GM10266 (cell line): ENCODE data around the gene HS6ST2.

ENCODE experiments used
- DNase-seq: peaks from one replicate; pipeline ENCODE4 v3.0.0; 2012; ENCODE audit errors: extremely low spot score
- TF ChIP-seq, protein P1 (sequence below): IDR thresholded peaks from 2 replicates; pipeline ENCODE4 v1.5.1; 2012; ENCODE audit warnings: mild to moderate bottlenecking, low read depth; ENCODE audit not compliant: control insufficient read depth, insufficient read depth; ENCODE audit errors: missing control alignments

The HS6ST2 gene

GRCh38 chrX:132791714-132792113, 166.7 kb downstream of the HS6ST2 start:
- no peak for DNase-seq
- TF ChIP-seq, protein P1, sequence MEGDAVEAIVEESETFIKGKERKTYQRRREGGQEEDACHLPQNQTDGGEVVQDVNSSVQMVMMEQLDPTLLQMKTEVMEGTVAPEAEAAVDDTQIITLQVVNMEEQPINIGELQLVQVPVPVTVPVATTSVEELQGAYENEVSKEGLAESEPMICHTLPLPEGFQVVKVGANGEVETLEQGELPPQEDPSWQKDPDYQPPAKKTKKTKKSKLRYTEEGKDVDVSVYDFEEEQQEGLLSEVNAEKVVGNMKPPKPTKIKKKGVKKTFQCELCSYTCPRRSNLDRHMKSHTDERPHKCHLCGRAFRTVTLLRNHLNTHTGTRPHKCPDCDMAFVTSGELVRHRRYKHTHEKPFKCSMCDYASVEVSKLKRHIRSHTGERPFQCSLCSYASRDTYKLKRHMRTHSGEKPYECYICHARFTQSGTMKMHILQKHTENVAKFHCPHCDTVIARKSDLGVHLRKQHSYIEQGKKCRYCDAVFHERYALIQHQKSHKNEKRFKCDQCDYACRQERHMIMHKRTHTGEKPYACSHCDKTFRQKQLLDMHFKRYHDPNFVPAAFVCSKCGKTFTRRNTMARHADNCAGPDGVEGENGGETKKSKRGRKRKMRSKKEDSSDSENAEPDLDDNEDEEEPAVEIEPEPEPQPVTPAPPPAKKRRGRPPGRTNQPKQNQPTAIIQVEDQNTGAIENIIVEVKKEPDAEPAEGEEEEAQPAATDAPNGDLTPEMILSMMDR = no peak

GRCh38 chrX:132790329-132790728, 168.1 kb downstream of the HS6ST2 start:
- TF ChIP-seq, protein P1 = no peak
- no peak for DNase-seq

- TF ChIP-seq, protein P1 = no peak
- no peak for DNase-seq
These were observed 172.2 kb downstream of the HS6ST2 start for GRCh38 chrX:132786217-132786616.

DNA sequence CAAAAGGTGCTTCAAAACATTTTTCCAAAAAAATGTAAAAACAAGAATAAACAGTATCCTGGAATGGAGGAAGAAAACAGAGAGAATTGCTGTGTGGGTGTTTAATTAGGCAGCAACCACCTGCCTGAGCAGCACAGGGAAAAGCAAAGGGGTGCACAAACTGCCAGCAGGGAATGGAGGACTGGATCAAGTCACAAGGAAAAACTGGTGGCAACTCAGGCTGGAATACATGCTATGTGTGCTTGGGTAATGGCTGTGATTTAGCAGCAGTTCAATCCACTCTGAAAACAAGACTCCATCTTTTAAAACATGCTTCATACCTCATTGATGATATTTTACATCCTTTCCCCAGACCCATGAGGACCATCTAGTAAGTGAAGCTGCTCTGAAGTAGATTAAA, 179.5 kb downstream of the HS6ST2 start:
- TF ChIP-seq, protein P1 = no peak
- no peak for DNase-seq

DNA sequence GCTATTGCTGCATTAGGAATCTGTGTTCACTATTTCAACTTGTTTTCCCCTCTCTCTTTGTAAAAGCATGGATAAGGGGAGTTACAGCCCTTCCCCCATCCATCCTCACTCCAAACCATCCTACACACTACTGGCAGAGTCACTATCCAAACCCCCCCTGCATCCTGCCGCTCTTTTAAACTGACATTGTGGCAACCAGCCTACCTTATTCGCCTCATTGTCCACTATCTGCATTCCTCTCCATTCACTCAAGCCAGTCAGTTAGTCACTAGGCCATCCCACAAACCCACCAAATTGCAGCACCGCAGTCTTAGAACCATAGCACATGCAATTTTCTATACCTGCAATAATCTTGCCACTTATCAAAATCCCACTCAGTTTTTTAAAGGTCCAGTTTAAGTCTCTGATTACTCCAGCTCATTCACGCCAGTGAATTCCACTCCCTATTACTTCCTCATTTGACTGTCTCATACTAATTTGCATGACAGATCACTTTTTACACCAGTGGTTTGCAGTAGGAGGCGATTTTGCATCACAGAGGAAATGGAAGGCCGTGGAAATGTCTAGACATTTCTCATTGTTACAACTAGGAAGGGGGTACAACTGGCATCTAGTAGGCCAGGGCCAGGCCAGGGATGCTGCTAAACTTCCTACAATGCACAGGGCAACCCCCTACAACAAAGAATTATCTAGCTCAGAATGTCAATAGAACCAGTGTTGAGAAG, 181.8 kb downstream of the HS6ST2 start:
- TF ChIP-seq, protein P1 = no peak
- no peak for DNase-seq

DNA sequence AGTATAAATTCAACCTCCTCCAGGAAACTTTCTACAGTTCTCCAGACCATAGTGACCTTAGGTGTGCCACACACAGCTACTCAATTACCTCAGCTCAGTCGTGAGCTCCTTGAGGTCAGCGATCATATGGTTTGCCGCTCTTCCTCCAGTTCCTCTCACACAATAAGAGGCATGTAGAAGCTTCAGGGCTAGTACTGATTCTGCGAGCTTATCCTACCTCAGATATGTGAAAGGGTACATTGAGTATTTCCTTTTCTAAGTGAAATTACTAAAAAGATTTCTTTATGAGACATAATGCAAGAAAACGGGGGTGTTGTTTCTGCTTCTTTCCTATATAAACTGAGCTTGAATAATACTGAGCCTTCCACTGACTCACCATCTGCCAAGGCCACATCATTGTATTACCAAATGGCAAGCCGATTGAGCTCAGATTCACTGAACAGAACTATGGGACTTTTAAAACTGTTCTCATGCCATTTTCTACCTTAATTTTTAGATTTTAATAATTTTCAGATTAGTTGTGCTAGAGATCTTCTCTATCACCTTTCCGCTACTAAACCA, 183.1 kb downstream of the HS6ST2 start:
- TF ChIP-seq, protein P1 = no peak
- no peak for DNase-seq

DNA sequence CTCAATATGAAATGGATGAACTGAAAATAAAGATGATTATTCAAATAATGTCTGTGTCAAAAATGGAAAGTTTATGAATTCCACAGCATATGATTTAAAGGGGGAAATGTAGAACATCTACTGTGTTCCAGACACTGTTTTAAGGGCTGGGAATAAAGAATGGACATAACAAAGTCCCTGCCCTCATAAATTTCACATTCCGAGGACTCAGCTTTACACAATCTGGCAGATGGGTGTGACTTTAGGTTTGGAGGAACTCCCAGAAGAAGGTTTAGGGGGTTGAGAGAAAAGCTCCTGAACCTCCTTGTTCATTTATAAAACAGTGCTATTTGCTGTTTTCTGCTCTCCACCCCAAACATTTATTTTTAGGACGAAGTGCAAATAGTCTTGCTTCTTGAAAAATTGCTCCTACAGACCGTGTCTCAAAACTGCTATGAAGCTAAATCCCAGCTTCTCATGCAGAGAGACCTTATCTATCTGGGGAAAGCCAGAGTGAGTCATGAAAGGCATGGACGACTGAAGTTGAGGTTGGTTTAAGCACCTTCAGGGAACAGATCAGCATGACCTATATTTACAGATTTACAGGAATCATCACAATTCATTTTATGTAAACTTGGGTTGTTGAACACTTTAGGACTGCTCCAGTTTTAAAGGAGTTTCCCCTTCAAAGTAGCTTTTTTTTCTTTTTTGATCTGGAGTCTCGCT, 184.3 kb downstream of the HS6ST2 start:
- TF ChIP-seq, protein P1 = no peak
- no peak for DNase-seq
